GM19240 (cell line): ENCODE data around the gene BCL2.

ENCODE experiments used
- DNase-seq: peaks from one replicate; pipeline ENCODE4 v3.0.0; 2011; ENCODE audit warnings: low spot score; ENCODE audit not compliant: insufficient read length

The BCL2 gene

GRCh38 chr18:63288311-63288710 is 31.3 kb downstream of the BCL2 start:
- DNase-seq: no peak

- no peak for DNase-seq
These were observed 31.8 kb downstream of the BCL2 start for GRCh38 chr18:63287691-63288220.

- no peak for DNase-seq
These were observed 32.6 kb downstream of the BCL2 start for GRCh38 chr18:63286926-63287325.

- no peak for DNase-seq
These were observed 34.5 kb downstream of the BCL2 start for GRCh38 chr18:63284827-63285733.

- no peak for DNase-seq
These were observed 35.3 kb downstream of the BCL2 start for GRCh38 chr18:63284173-63284799.

GRCh38 chr18:63283305-63284094 is 36.1 kb downstream of the BCL2 start:
- DNase-seq: no peak

- DNase-seq: no peak
These were observed 36.8 kb downstream of the BCL2 start for GRCh38 chr18:63282793-63283192.

GRCh38 chr18:63273222-63273927 is 46.2 kb downstream of the BCL2 start:
- no peak for DNase-seq

GRCh38 chr18:63272638-63273037 is 46.9 kb downstream of the BCL2 start:
- no peak for DNase-seq

GRCh38 chr18:63271881-63272299 is 47.7 kb downstream of the BCL2 start:
- DNase-seq: no peak

GRCh38 chr18:63271148-63271547 is 48.4 kb downstream of the BCL2 start:
- DNase-seq: no peak

GRCh38 chr18:63267975-63268721 is 51.4 kb downstream of the BCL2 start:
- DNase-seq: no peak

- DNase-seq: no peak
These were observed 52.4 kb downstream of the BCL2 start for GRCh38 chr18:63266888-63267790.

GRCh38 chr18:63265326-63265725 is 54.2 kb downstream of the BCL2 start:
- DNase-seq: no peak

- no peak for DNase-seq
These were observed 54.7 kb downstream of the BCL2 start for GRCh38 chr18:63264871-63265270.

- DNase-seq: no peak
These were observed 56.1 kb downstream of the BCL2 start for GRCh38 chr18:63263444-63263843.

- DNase-seq: no peak
These were observed 56.9 kb downstream of the BCL2 start for GRCh38 chr18:63262369-63263335.

GRCh38 chr18:63261029-63261428 is 58.5 kb downstream of the BCL2 start:
- no peak for DNase-seq
